Measurements from ENCODE around the gene RECQL5.

The RECQL5 gene

DNA sequence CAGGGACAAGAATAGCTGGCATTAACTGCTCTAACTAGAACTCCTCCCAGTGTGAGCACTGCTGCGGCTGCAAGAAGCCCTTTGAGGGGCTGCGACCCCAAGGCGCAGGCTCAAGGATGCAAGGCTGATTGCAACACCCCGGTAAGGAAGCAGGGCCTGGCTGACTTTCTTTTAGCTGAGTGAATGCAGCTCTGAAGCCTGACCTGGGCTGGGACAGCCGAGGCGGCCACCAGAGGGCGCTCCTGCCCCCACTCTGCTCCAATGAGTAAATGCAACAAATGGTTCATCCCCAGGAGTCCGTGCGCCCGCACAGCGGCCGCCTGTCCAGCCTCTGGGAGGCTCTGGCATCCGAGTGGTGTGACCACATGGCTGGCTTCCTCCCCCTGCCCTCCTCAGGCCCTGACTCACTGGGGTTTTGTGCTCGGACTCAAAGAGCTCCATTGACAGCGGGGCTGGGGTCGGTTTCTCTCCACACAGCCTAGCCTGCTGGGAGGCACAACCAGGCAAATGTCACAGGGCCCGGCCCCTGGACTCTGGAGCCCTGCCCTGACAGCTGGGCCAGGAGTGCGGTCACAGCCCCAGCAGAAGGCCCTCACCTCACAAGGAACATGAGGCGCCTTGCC lies 34.0 kb downstream of the RECQL5 start, which contains the start of gene SMIM5:
Gene SMIM5 (plus strand): TSS at position 572 of the 623 bp plus-strand sequence. CDS start 6,768 bp downstream, outside the sequence.
- peak; percentile 84 for DNase-seq

DNA sequence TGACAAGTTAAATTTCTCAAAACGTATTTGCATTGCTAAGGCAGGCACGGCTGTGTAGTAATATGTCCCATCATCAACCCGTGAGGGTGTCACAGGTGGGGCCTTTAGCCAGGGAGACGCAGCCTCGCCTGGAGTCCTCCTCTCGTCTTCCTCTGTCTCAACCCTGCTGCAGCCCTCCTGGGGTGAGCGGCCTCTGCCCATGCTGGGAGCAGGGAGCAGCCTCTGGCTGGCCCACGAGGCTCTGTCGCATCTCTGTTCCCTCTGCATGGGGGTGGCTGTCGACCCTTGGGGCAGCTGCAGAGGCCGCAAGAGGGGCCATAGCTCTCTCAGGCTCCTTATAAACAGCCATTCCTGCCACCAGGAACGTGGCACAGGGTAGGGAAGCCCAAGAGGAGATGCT lies 34.5 kb downstream of the RECQL5 start:
- no peak for DNase-seq

DNA sequence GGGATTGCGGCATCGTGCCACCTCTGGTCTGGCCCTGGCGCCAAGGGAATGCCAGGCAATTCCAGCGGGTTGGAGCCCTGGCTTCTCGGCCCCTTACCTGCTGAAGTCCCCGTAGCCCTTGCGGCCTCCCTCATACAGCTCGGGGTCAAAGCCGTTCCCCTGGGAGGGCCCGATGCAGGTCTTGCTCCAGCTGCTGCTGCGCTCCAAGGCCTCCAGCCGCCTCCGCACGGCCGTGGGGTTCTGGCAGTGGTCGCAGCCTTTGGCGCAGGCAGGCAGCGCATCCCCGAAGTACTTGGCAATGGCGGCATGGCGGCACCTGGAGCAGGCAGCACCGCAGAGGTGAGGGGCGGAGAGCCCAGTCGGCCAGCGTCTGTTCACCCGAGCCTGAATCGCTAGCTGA lies 35.6 kb downstream of the RECQL5 start:
- DNase-seq: no peak

DNA sequence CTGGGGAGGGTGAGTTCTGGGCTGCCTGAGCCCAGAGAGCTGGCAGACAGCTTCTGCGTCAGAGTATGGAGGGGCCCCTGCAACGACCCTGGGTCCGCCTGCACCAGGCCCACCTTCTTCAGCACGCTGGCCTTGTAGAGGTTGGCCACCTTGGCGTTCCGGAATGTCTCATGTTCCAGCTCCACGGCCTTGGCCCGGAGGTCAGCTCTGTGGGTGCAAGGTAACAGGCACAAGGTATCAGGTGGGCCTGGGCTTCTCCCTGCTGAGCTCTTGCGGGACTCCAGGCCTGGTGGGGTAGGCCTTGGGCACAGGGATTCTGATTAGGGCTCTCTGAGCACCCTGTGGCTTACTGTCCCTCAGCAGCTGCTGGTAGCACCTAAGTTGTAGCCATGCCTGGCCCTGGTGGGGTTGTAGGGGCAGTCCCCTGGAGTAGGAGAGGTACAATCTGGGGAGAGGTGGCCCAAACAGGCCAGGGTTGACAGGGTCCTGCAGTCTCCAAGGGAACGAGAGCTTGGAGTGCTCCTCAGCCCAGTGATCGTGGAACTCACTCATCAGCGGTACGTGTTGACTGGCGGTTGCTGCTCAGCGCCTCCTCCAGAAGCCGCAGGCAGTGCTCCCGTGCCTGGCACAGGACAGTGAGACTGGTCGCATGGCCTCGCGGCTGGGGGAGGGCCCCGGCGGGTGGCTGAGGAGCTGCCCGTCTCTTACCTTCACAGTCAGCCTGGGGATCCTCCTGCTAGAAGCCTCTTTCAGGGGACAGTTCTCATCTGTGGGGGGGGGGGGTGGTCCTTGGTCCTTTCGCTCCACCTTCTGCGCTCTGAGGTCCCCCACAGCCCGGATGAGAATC lies 36.7 kb downstream of the RECQL5 start:
- no peak for DNase-seq

- DNase-seq: no peak
Measured at GRCh38 chr17:75629157-75629556, 37.8 kb downstream of the RECQL5 start.

GRCh38 chr17:75628425-75628824 lies 38.5 kb downstream of the RECQL5 start:
- no peak for DNase-seq

- no peak for DNase-seq
Measured at GRCh38 chr17:75627094-75627493, 39.9 kb downstream of the RECQL5 start.

- no peak for DNase-seq
Measured at GRCh38 chr17:75626496-75627038, 40.4 kb downstream of the RECQL5 start.

- peak; percentile 14 for DNase-seq
Measured at GRCh38 chr17:75625813-75626486, 41.0 kb downstream of the RECQL5 start.

GRCh38 chr17:75624714-75625345 lies 42.1 kb downstream of the RECQL5 start:
- DNase-seq: no peak

DNA sequence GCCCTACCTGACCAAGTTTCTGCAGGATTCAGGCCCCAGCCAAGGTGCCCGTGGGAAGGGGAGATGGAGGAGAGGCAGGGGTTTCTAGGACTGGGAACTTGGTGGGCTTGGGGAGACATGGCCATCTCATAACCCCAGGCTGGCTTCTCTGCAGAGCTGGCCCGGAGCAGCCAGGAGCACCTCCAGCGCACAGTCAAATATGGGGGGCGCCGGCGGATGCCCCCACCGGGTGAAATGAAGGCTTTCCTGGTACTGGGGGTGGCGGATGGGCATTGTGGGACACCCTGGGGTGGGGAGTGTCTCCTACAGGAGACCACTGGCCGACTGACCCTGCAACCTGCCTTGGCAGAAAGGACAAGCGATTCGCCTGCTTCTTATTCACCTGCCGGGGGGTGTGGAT lies 42.9 kb downstream of the RECQL5 start:
- no peak for DNase-seq

GRCh38 chr17:75623386-75623785 lies 43.6 kb downstream of the RECQL5 start:
- no peak for DNase-seq

- no peak for DNase-seq
Measured at GRCh38 chr17:75622771-75623273, 44.1 kb downstream of the RECQL5 start.

- DNase-seq: no peak
Measured at GRCh38 chr17:75622076-75622475, 44.9 kb downstream of the RECQL5 start.

- DNase-seq: no peak
Measured at GRCh38 chr17:75621489-75621888, 45.5 kb downstream of the RECQL5 start.

- DNase-seq: no peak
Measured at GRCh38 chr17:75619506-75620431, 47.2 kb downstream of the RECQL5 start.

DNA sequence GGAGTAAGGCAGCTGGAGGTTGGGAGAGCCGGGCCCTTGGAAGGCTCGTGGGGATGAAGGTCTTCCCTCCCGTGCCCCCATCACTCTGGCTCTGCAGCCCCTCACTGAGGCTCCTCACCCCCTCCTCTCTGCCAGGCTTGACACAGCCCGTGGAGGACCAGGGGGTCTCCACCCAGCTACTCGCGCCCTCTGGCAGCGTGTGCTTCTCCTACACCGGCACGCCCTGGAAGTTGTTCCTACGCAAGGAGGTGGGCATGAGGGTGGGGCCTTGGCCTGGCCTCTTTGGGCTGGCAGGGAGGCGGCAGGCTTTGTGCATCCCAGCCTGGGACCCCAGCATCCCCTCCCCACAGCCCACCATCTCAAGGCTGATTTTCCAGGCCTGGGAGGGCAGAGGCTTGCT lies 49.3 kb downstream of the RECQL5 start:
- DNase-seq: no peak

GRCh38 chr17:75617218-75617617 lies 49.7 kb downstream of the RECQL5 start:
- no peak for DNase-seq

DNA sequence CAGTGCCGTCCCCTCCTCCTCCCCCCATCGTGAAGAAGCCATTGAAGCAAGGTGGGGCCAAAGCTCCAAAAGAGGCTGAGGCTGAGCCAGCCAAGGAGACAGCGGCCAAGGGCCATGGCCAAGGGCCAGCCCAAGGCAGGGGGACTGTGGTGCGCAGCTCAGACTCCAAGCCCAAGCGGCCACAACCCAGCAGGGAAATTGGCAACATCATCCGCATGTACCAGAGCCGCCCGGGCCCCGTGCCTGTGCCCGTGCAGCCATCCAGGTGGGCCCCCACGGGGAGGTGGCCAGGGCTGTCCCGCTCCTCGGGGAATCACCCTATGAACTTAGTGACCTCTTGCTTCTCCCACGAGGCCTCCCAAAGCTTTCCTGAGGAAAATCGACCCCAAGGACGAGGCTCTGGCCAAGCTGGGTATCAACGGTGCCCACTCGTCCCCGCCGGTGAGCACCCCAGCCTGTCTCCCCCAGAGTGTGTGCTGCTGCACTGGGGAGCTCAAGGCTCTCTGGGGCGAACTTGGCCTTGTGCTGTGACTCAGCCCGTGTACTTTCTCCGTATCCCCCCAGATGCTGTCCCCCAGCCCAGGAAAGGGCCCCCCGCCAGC lies 50.3 kb downstream of the RECQL5 start:
- no peak for DNase-seq

DNA sequence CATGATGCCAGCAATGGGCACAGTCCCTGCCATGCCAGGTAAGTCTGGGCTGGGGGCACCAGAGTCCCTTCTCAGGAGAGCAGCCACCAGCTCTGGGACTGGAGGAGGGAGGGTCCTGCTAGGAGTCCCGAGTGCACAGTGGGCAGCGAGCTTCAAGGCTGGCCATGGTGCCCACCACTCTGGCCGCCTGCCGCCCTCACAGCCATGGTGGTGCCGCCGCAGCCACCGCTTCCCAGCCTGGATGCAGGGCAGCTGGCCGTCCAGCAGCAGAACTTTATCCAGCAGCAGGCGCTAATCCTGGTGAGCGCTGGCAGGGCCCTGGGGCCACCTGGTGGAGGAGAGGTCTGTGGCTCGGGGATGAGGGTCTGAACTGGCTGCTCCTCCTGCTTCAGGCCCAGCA lies 51.7 kb downstream of the RECQL5 start:
- no peak for DNase-seq

Measured in activated CD4-positive, alpha-beta T cell treated with anti-CD3 and anti-CD28 coated beads, Interleukin-2, amount 50 U/mL, for 1 hour (primary cell).